Measurements from ENCODE around the gene JAK2. TPM values are rescaled to one million over a fixed set of nuclear protein-coding genes. Genes with fewer than 3 reads are reported as not detected.

Gene JAK2
- total and polyA plus RNA-seq, 9 of the 15 experiments (the other 6 are each of a cell fraction or from before 2014, with no cell fraction given): 4.7 to 23.4 (median 15.3) TPM

- no peak for FAIRE-seq
- POLR2A ChIA-PET: no interaction called here
- in situ Hi-C loops (cut with MboI): no loop called here
These were observed 17.7 kb downstream of the JAK2 start for GRCh38 chr9:5002811-5003210.

GRCh38 chr9:5004481-5004880 is 19.4 kb downstream of the JAK2 start:
- Histone ChIP-seq H2AFZ (ENCODE audit: low read depth, low read length) (no peak overlapping the region), H3K79me2 (ENCODE audit: control insufficient read depth, insufficient read depth, low read length) (peaks cover 94% of the 10 kb centered on the region), H3K36me3 (ENCODE audit: control insufficient read depth, insufficient read depth, low read length) (peaks cover 46% of the 10 kb centered on the region), H3K9ac (ENCODE audit: insufficient read depth in 1 of 2, low read depth in 2 of 2, low read length in 2 of 2) (no peak overlapping the region), H3K9me1 (ENCODE audit: control insufficient read depth, insufficient read depth, low read length) (no peaks in the 10 kb centered on the region), H4K20me1 (replicated peaks; ENCODE audit: control insufficient read depth, insufficient read depth, low read length) (no peaks in the 10 kb centered on the region), H3K4me3 (no peak overlapping the region), H3K27me3 (ENCODE audit: control insufficient read depth in 2 of 2, insufficient read depth in 2 of 2, low read length in 2 of 2) (no peaks in the 10 kb centered on the region), H3K4me1 (replicated peaks in 1 of 2; ENCODE audit: control insufficient read depth in 2 of 2, insufficient read depth in 2 of 2, low read length in 2 of 2) (no peaks in the 10 kb centered on the region; a peak in 2 of 5 replicates), H3K9me3 (replicated peaks; ENCODE audit: control insufficient read depth, insufficient read depth, low read depth, low read length) (peaks cover 4% of the 10 kb centered on the region; the same call in 1 of the 2 replicates), H3K27ac (ENCODE audit: extremely low read depth, low read depth, low read length) (no peak overlapping the region), H3K4me2 (ENCODE audit: insufficient read depth, low read length) (no peak overlapping the region)
- POLR2A ChIA-PET: no interaction called here
- CTCF ChIA-PET (ENCODE audit: low intra/inter-chr PET ratio): no interaction called here
- no TSS peak for BruUV-seq (replicated peaks)
- in situ Hi-C loops (cut with MboI): no loop called here
- intact Hi-C loops (cut with micrococcal nuclease): no loop called here
- no peak for DNase-seq (ENCODE audit: extremely low read depth in 1 of 4, low spot score in 3 of 4)
- TF ChIP-seq MCM3 (IDR thresholded peaks at IDR 0.05): no peak
- no peak for TF ChIP-seq CBFA2T2 (conservative IDR thresholded peaks at IDR 0.05)
- TF ChIP-seq DPF2 (IDR thresholded peaks at IDR 0.05): no peak
- TF ChIP-seq ZNF445 (CRISPR knock-in tag; IDR thresholded peaks at IDR 0.05; ENCODE audit: low read depth): no peak
- TF ChIP-seq SRSF3 (IDR thresholded peaks at IDR 0.05; ENCODE audit: insufficient read depth, low read length): no peak
- TF ChIP-seq HLTF (IDR thresholded peaks at IDR 0.05): no peak
- no peak for TF ChIP-seq HOXB6 (CRISPR knock-in tag; IDR thresholded peaks at IDR 0.05; ENCODE audit: borderline replicate concordance)
- no peak for TF ChIP-seq RFX7 (CRISPR knock-in tag; IDR thresholded peaks at IDR 0.05)
- no peak for TF ChIP-seq ZNF57 (CRISPR knock-in tag; IDR thresholded peaks at IDR 0.05)
- TF ChIP-seq MTA2 (IDR thresholded peaks at IDR 0.05; ENCODE audit: low read depth): no peak
- no peak for TF ChIP-seq NCOA6 (IDR thresholded peaks at IDR 0.05)
- ATAC-seq: no peak
- no peak for FAIRE-seq

More at GRCh38 chr9:5002811-5003210, 17.7 kb downstream of the JAK2 start:
- intact Hi-C loops (cut with micrococcal nuclease): no loop called here
- no peak for TF ChIP-seq POU5F1 (IDR thresholded peaks at IDR 0.05; ENCODE audit: borderline replicate concordance, low read depth, low read length, partially characterized antibody)
- TF ChIP-seq ZNF280A (IDR thresholded peaks at IDR 0.05; ENCODE audit: low read depth, partially characterized antibody): no peak
- no peak for TF ChIP-seq YBX1 (IDR thresholded peaks at IDR 0.05)
- no peak for TF ChIP-seq HMGN3 (IDR thresholded peaks at IDR 0.05; ENCODE audit: borderline replicate concordance, extremely low read depth, insufficient read length, low read depth, low read length)
- Histone ChIP-seq H3K27ac (ENCODE audit: extremely low read depth, low read depth, low read length) (no peak overlapping the region), H3K27me3 (ENCODE audit: control insufficient read depth in 2 of 2, insufficient read depth in 2 of 2, low read length in 2 of 2) (no peaks in the 10 kb centered on the region), H3K79me2 (ENCODE audit: control insufficient read depth, insufficient read depth, low read length) (peaks cover 88% of the 10 kb centered on the region), H3K9ac (ENCODE audit: insufficient read depth in 1 of 2, low read depth in 2 of 2, low read length in 2 of 2) (no peak overlapping the region), H3K4me3 (no peak overlapping the region), H2AFZ (ENCODE audit: low read depth, low read length) (no peak overlapping the region), H4K20me1 (replicated peaks; ENCODE audit: control insufficient read depth, insufficient read depth, low read length) (no peaks in the 10 kb centered on the region), H3K9me3 (replicated peaks; ENCODE audit: control insufficient read depth, insufficient read depth, low read depth, low read length) (peaks cover 4% of the 10 kb centered on the region; the same call in 1 of the 2 replicates), H3K9me1 (ENCODE audit: control insufficient read depth, insufficient read depth, low read length) (no peaks in the 10 kb centered on the region), H3K4me2 (ENCODE audit: insufficient read depth, low read length) (no peak overlapping the region), H3K36me3 (ENCODE audit: control insufficient read depth, insufficient read depth, low read length) (peaks cover 48% of the 10 kb centered on the region), H3K4me1 (replicated peaks in 1 of 2; ENCODE audit: control insufficient read depth in 2 of 2, insufficient read depth in 2 of 2, low read length in 2 of 2) (no peaks in the 10 kb centered on the region; a peak in 2 of 5 replicates)
- 100% methylated on average over 1 of the region's 1 CpG for WGBS (ENCODE audit: insufficient coverage, low coverage, missing lambda C conversion rate)
- no peak for DNase-seq (ENCODE audit: extremely low read depth in 1 of 4, low spot score in 3 of 4)
- CTCF ChIA-PET (ENCODE audit: low intra/inter-chr PET ratio): no interaction called here
- no peak for ATAC-seq
- no TSS peak for BruUV-seq (replicated peaks)
